K562 (cell line): ENCODE measurements around the gene MAPKAPK2. TPM values are rescaled to one million over a fixed set of nuclear protein-coding genes. Genes with fewer than 3 reads are reported as not detected.
A peak's percentile ranks its signal among the peaks of the same experiment; 100 is the strongest.

Experiments used
- ARNT ChIP-seq, 2 experiments: fragments of 450-650 bp; IDR thresholded peaks; 2 replicates each; pipeline ENCODE4 v1.6.1; 2016; ENCODE audit warnings: mild to moderate bottlenecking in 1 of 2
- CBFB ChIP-seq: sonication (generic); formaldehyde crosslinking; IDR thresholded peaks from 2 replicates; pipeline ENCODE4 v1.4.0; 2020; ENCODE audit warnings: mild to moderate bottlenecking, missing genetic modification reagents
- CCNT2 ChIP-seq: IDR thresholded peaks from 2 replicates; pipeline ENCODE4 v1.6.1; 2011; ENCODE audit warnings: borderline replicate concordance, low read depth, mild to moderate bottlenecking, moderate library complexity, mixed read lengths, low read length; ENCODE audit not compliant: insufficient read length; ENCODE audit errors: extremely low read depth
- CXXC5 ChIP-seq: fragments of 250-450 bp; sonication (Bioruptor Pico); IDR thresholded peaks from 2 replicates; pipeline ENCODE4 v1.8.0; 2022; ENCODE audit warnings: inconsistent platforms, mild to moderate bottlenecking, moderate library complexity
- ELF4 ChIP-seq: fragments of 450-650 bp; formaldehyde crosslinking; IDR thresholded peaks from 2 replicates; pipeline ENCODE4 v1.4.0; 2022; ENCODE audit warnings: missing genetic modification characterization
- EP300 ChIP-seq: IDR thresholded peaks from 2 replicates; pipeline ENCODE4 v1.6.1; 2012; ENCODE audit warnings: low read length, improper control_type of control experiment
- HMG20A ChIP-seq: fragments of 450-650 bp; formaldehyde crosslinking; conservative IDR thresholded peaks from 2 replicates; pipeline ENCODE4 v1.4.0; 2020; ENCODE audit warnings: mild to moderate bottlenecking, mixed read lengths
- KDM1A ChIP-seq, 2 experiments: fragments of 450-650 bp; IDR thresholded peaks; 2 replicates each; pipeline ENCODE4 v1.6.1; 2016; ENCODE audit warnings: mild to moderate bottlenecking in 2 of 2
- MEF2D ChIP-seq: conservative IDR thresholded peaks from 2 replicates; pipeline ENCODE4 v1.6.1; 2016; ENCODE audit warnings: low read depth, missing genetic modification characterization, missing compliant biosample characterization
- MTA3 ChIP-seq: fragments of 450-650 bp; formaldehyde crosslinking; IDR thresholded peaks from 2 replicates; pipeline ENCODE4 v1.6.1; 2017; ENCODE audit warnings: mild to moderate bottlenecking, borderline replicate concordance
- MYNN ChIP-seq, 2 experiments: sonication (generic); formaldehyde crosslinking in 1 of 2; IDR thresholded peaks; 2 replicates each; pipeline versions ENCODE4 v1.5.0 to v1.6.1; 2016 to 2020; ENCODE audit warnings: antibody characterized with exemption in 1 of 2, missing genetic modification reagents in 1 of 2
- POLR2A ChIP-seq: fragments of 450-650 bp; conservative IDR thresholded peaks from 2 replicates; pipeline ENCODE4 v1.6.1; 2016
- RBM15 ChIP-seq: fragments of 200-400 bp; formaldehyde crosslinking; IDR thresholded peaks from 2 replicates; pipeline ENCODE4 v1.6.1; 2018; ENCODE audit warnings: mild to moderate bottlenecking, low read length, moderate library complexity; ENCODE audit not compliant: insufficient read depth
- RCOR1 ChIP-seq, 2 experiments: IDR thresholded peaks; 2 replicates each; pipeline ENCODE4 v1.6.1; 2012; ENCODE audit warnings: low read depth in 2 of 2, low read length in 2 of 2, borderline replicate concordance in 1 of 2, improper control_type of control experiment in 1 of 2
- RNF2 ChIP-seq: sonication (generic); IDR thresholded peaks from 2 replicates; pipeline ENCODE4 v1.6.1; 2016
- RUNX1 ChIP-seq: sonication (generic); IDR thresholded peaks from 2 replicates; pipeline ENCODE4 v1.6.1; 2016; ENCODE audit warnings: antibody characterized with exemption, low read depth
- TEAD1 ChIP-seq, 2 experiments: fragments of 450-650 bp in 1 of 2; sonication (generic) in 1 of 2; formaldehyde crosslinking; IDR thresholded peaks; 2 replicates each; pipeline versions ENCODE4 v1.4.0 to v1.8.0; 2020 to 2022; ENCODE audit warnings: mild to moderate bottlenecking in 2 of 2, missing genetic modification reagents in 1 of 2
- TFAP4 ChIP-seq: sonication (generic); formaldehyde crosslinking; IDR thresholded peaks from 2 replicates; pipeline ENCODE4 v1.8.0; 2022; ENCODE audit warnings: missing genetic modification reagents, mild to moderate bottlenecking, moderate library complexity, borderline replicate concordance
- U2AF1 ChIP-seq: fragments of 200-400 bp; formaldehyde crosslinking; optimal IDR thresholded peaks from 2 replicates; pipeline ENCODE3; 2017; ENCODE audit warnings: mild to moderate bottlenecking, low read depth, low read length, moderate library complexity
- ZBTB7A ChIP-seq: IDR thresholded peaks from 2 replicates; pipeline ENCODE4 v1.6.1; 2011; ENCODE audit warnings: low read depth, mild to moderate bottlenecking, low read length, moderate library complexity, borderline replicate concordance; ENCODE audit not compliant: control insufficient read depth
- ZMIZ1 ChIP-seq, 2 experiments: fragments of 150-350 bp in 1 of 2; IDR thresholded peaks; 2 replicates each; pipeline ENCODE4 v1.6.1; 2012 to 2016; ENCODE audit warnings: low read depth in 2 of 2, low read length in 2 of 2, mild to moderate bottlenecking in 1 of 2, moderate library complexity in 1 of 2
- ZNF239 ChIP-seq: fragments of 250-450 bp; sonication (Bioruptor Pico); IDR thresholded peaks from 2 replicates; pipeline ENCODE4 v1.4.0; 2020; ENCODE audit warnings: mild to moderate bottlenecking
- ZNF584 ChIP-seq: fragments of 200-800 bp; sonication (Bioruptor generic); IDR thresholded peaks from 2 replicates; pipeline ENCODE4 v1.6.1; 2016; ENCODE audit warnings: low read depth, mild to moderate bottlenecking, missing genetic modification characterization, missing compliant biosample characterization
- ZNF639 ChIP-seq, 2 experiments: fragments of 200-800 bp in 1 of 2; sonication (Bioruptor generic) in 1 of 2; sonication (generic) in 1 of 2; formaldehyde crosslinking in 1 of 2; IDR thresholded peaks in 1 of 2; conservative IDR thresholded peaks in 1 of 2; 2 replicates each; pipeline versions ENCODE4 v1.5.0 to v1.6.1; 2016 to 2020; ENCODE audit warnings: missing compliant biosample characterization in 1 of 2, missing genetic modification characterization in 1 of 2, missing genetic modification reagents in 1 of 2
- polyA plus RNA-seq, 8 experiments: library from polyadenylated mRNA; depleted of rRNA in 4 of 8; stranded (reverse) in 5 of 8; unstranded in 3 of 8; fragments of >200 nt; fragmentation: Nextera tagmentation in 2 of 8; fragmentation: Illumina TruSeq in 1 of 8; extraction: Ambion mirVana in 2 of 8; extraction: Trizol in 1 of 8; gene quantifications; 2 replicates each; pipeline versions ENCODE4 v1.2.1 to v1.2.3, GENCODE V29; 2011 to 2014; ENCODE audit warnings: inconsistent platforms in 1 of 8, missing spikeins in 1 of 8
- total RNA-seq, 7 experiments: library from RNA; depleted of rRNA in 6 of 7; stranded (reverse); fragments of >200 nt in 6 of 7; fragmentation: Illumina TruSeq in 2 of 7; extraction: Trizol in 2 of 7; gene quantifications; 2 replicates each; pipeline versions ENCODE4 v1.2.1 to v1.2.3, GENCODE V29; 2011 to 2021; ENCODE audit warnings: low replicate concordance in 1 of 7

MAPKAPK2 gene
- total and polyA plus RNA-seq, 9 of the 15 experiments (the other 6 are each of a cell fraction or from before 2014, with no cell fraction given): 0.63 to 94.2 (median 52.1) TPM

- TF ChIP-seq HMG20A (CRISPR knock-in tag) (peak; percentile 90), ZNF584 (CRISPR knock-in tag) (peak; percentile 92), RUNX1 (peak; percentile 100), ELF4 (CRISPR knock-in tag) (peak; percentile 98), CCNT2 (peak; percentile 59), CBFB (CRISPR knock-in tag) (peak; percentile 99), ZNF239 (CRISPR knock-in tag) (peak; percentile 53; the same call in 1 of the 2 replicates), TEAD1 (CRISPR knock-in tag; IDR thresholded peaks at IDR 0.05) (peak; percentile 99), ZMIZ1 (IDR thresholded peaks at IDR 0.05; ENCODE audit: low read depth in 2 of 2, low read length in 2 of 2) (peak in 1 of 2 experiments; percentile 92; a peak in 2 of 4 replicates), ARNT (IDR thresholded peaks at IDR 0.05) (peak; percentile 78 to 85; a peak in 1 of 4 replicates), U2AF1 (no peak), RBM15 (no peak), EP300 (peak; percentile 92), MTA3 (peak; percentile 64; the same call in 1 of the 2 replicates), MEF2D (tag) (peak; percentile 75), ZNF639 (CRISPR knock-in tag; conservative IDR thresholded peaks at IDR 0.05 in 1 of 2, IDR thresholded peaks at IDR 0.05 in 1 of 2) (peak in 1 of 2 experiments; percentile 84; a peak in 2 of 4 replicates), CXXC5 (CRISPR knock-in tag) (peak; percentile 79), KDM1A (IDR thresholded peaks at IDR 0.05) (peak; percentile 99), ZBTB7A (peak; percentile 66; the same call in 1 of the 2 replicates), RNF2 (peak; percentile 94), POLR2A (no peak), MYNN (IDR thresholded peaks at IDR 0.05) (peak; percentile 86; the same call in 1 of the 2 replicates), MYNN (CRISPR knock-in tag; IDR thresholded peaks at IDR 0.05) (no peak), RCOR1 (IDR thresholded peaks at IDR 0.05; ENCODE audit: borderline replicate concordance in 1 of 2, low read depth in 2 of 2, low read length in 2 of 2) (peak; percentile 94 to 99), TFAP4 (CRISPR knock-in tag) (peak; percentile 97)
Measured at GRCh38 chr1:206735553-206736031, 50.9 kb downstream of the MAPKAPK2 start (continued).
